ENCODE measurements around the gene ELOA. TPM values are rescaled to one million over a fixed set of nuclear protein-coding genes. Genes with fewer than 3 reads are reported as not detected.

ELOA gene
- total RNA-seq, 1 donor from 2014 or later = 29.1 TPM

- Histone ChIP-seq H3K36me3 (no peaks in the 10 kb centered on the region), H4K20me1 (ENCODE audit: low read depth) (peaks cover 8% of the 10 kb centered on the region), H3K9me3 (ENCODE audit: low read depth) (no peaks in the 10 kb centered on the region), H3K4me2 (no peak overlapping the region), H3K9ac (no peak overlapping the region), H3K27ac (no peak overlapping the region), H3K79me2 (ENCODE audit: low read depth) (peaks cover 2% of the 10 kb centered on the region), H3F3A (ENCODE audit: low read depth) (no peaks in the 10 kb centered on the region), H3K27me3 (no peaks in the 10 kb centered on the region), H2AFZ (replicated peaks) (no peak overlapping the region), H3K4me3 (no peak overlapping the region), H3K4me1 (no peaks in the 10 kb centered on the region)
- no peak overlapping the region for H3K4me3 Mint-ChIP-seq
- no peaks in the 10 kb centered on the region for H3K4me1 Mint-ChIP-seq
- no peaks in the 10 kb centered on the region for H3K27me3 Mint-ChIP-seq (ENCODE audit: insufficient read depth, low read depth)
- no peaks in the 10 kb centered on the region for H3K9me3 Mint-ChIP-seq
- DNase-seq (ENCODE audit: low spot score) = no peak
- H3K36me3 Mint-ChIP-seq = peaks cover 2% of the 10 kb centered on the region
- H3K27ac Mint-ChIP-seq = no peak overlapping the region
- TF ChIP-seq CTCF (IDR thresholded peaks at IDR 0.05) (no peak), EZH2phosphoT487 (IDR thresholded peaks at IDR 0.05) (no peak), EZH2 (IDR thresholded peaks at IDR 0.05) (no peak)
These were observed 22.8 kb upstream of the ELOA start for GRCh38 chr1:23720256-23720995.

- no peaks in the 10 kb centered on the region for H3K27me3 ChIP-seq
- H4K20me1 ChIP-seq (ENCODE audit: low read depth) = no peaks in the 10 kb centered on the region
- no peaks in the 10 kb centered on the region for H3K27me3 Mint-ChIP-seq (ENCODE audit: insufficient read depth, low read depth)
- no peak for DNase-seq (ENCODE audit: low spot score)
- no peaks in the 10 kb centered on the region for H3K4me1 Mint-ChIP-seq
- no peak overlapping the region for H3K4me3 ChIP-seq
- H3K9ac ChIP-seq = no peak overlapping the region
- no peak overlapping the region for H3K4me2 ChIP-seq
- H3K4me1 ChIP-seq = no peaks in the 10 kb centered on the region
- no peak overlapping the region for H3K4me3 Mint-ChIP-seq
- H3K79me2 ChIP-seq (ENCODE audit: low read depth) = no peaks in the 10 kb centered on the region
- no peaks in the 10 kb centered on the region for H3K9me3 Mint-ChIP-seq
- no peaks in the 10 kb centered on the region for H3K36me3 ChIP-seq
- H3K36me3 Mint-ChIP-seq = no peaks in the 10 kb centered on the region
- TF ChIP-seq EZH2phosphoT487 (IDR thresholded peaks at IDR 0.05) = no peak
- TF ChIP-seq CTCF (IDR thresholded peaks at IDR 0.05) = no peak
- TF ChIP-seq EZH2 (IDR thresholded peaks at IDR 0.05) = no peak
- no peak overlapping the region for H3K27ac Mint-ChIP-seq
- no peaks in the 10 kb centered on the region for H3F3A ChIP-seq (ENCODE audit: low read depth)
- no peak overlapping the region for H3K27ac ChIP-seq
- H3K9me3 ChIP-seq (ENCODE audit: low read depth) = no peaks in the 10 kb centered on the region
- H2AFZ ChIP-seq (replicated peaks) = no peak overlapping the region
These were observed 20.6 kb upstream of the ELOA start for GRCh38 chr1:23722652-23723051.

GRCh38 chr1:23726686-23727085 lies 16.6 kb upstream of the ELOA start:
- no peak for TF ChIP-seq EZH2 (IDR thresholded peaks at IDR 0.05)
- TF ChIP-seq CTCF (IDR thresholded peaks at IDR 0.05) = no peak
- no peak for TF ChIP-seq EZH2phosphoT487 (IDR thresholded peaks at IDR 0.05)
- H3K4me1 Mint-ChIP-seq = no peaks in the 10 kb centered on the region
- H3K4me3 ChIP-seq = no peak overlapping the region
- no peaks in the 10 kb centered on the region for H3K27me3 Mint-ChIP-seq (ENCODE audit: insufficient read depth, low read depth)
- DNase-seq (ENCODE audit: low spot score) = no peak
- H3K36me3 ChIP-seq = no peaks in the 10 kb centered on the region
- no peaks in the 10 kb centered on the region for H3K36me3 Mint-ChIP-seq
- H3K27me3 ChIP-seq = no peaks in the 10 kb centered on the region
- H3K27ac Mint-ChIP-seq = no peak overlapping the region
- no peaks in the 10 kb centered on the region for H3K4me1 ChIP-seq
- H4K20me1 ChIP-seq (ENCODE audit: low read depth) = no peaks in the 10 kb centered on the region
- H3K4me3 Mint-ChIP-seq = no peak overlapping the region
- no peaks in the 10 kb centered on the region for H3K9me3 ChIP-seq (ENCODE audit: low read depth)
- no peak overlapping the region for H3K9ac ChIP-seq
- no peak overlapping the region for H3K27ac ChIP-seq
- no peaks in the 10 kb centered on the region for H3F3A ChIP-seq (ENCODE audit: low read depth)
- H3K4me2 ChIP-seq = no peak overlapping the region
- no peaks in the 10 kb centered on the region for H3K9me3 Mint-ChIP-seq
- H2AFZ ChIP-seq (replicated peaks) = no peak overlapping the region
- H3K79me2 ChIP-seq (ENCODE audit: low read depth) = no peaks in the 10 kb centered on the region
